Breast epithelium (tissue), 4 donors: Measurements from ENCODE around the gene BABAM2. TPM values are rescaled to one million over a fixed set of nuclear protein-coding genes. Genes with fewer than 3 reads are reported as not detected.

ENCODE experiments used
- DNase-seq, 2 donors: peaks; one replicate each; pipeline ENCODE4 v3.0.0-alpha.2; 2019; ENCODE audit warnings: low spot score in 2 of 2
- H3K27ac ChIP-seq, 2 donors: fragments of 200-600 bp; sonication (generic) in 1 of 2; one replicate each; pipeline ENCODE4 v1.5.1; 2016 to 2019; ENCODE audit warnings: mild to moderate bottlenecking in 1 of 2
- H3K27me3 ChIP-seq, 2 donors: fragments of 200-600 bp; sonication (generic) in 1 of 2; one replicate each; pipeline versions ENCODE4 v1.5.1 to v1.6.0; 2017 to 2019; ENCODE audit warnings: control low read depth in 1 of 2, mild to moderate bottlenecking in 1 of 2
- H3K36me3 ChIP-seq: fragments of 200-600 bp; one replicate; pipeline ENCODE4 v1.5.1; 2019
- H3K4me1 ChIP-seq, 2 donors: fragments of 200-600 bp; sonication (generic); one replicate each; pipeline ENCODE4 v1.5.1; 2016 to 2019; ENCODE audit warnings: control low read depth in 1 of 2
- H3K4me3 ChIP-seq, 3 donors: fragments of 200-600 bp; sonication (generic); 1 replicate in 2 of 3; 2 replicates in 1 of 3; pipeline ENCODE4 v1.5.1; 2016 to 2019; ENCODE audit warnings: mild to moderate bottlenecking in 3 of 3, moderate library complexity in 2 of 3
- H3K9me3 ChIP-seq, 2 donors: fragments of 200-600 bp; sonication (generic) in 1 of 2; one replicate each; pipeline ENCODE4 v1.5.1; 2016 to 2019; ENCODE audit warnings: control low read depth in 1 of 2
- CTCF ChIP-seq, 3 donors: fragments of 450-650 bp; IDR thresholded peaks; one replicate each; pipeline ENCODE4 v1.5.1; 2016 to 2017; ENCODE audit warnings: antibody characterized with exemption in 3 of 3, mild to moderate bottlenecking in 3 of 3, moderate library complexity in 3 of 3
- POLR2A ChIP-seq: fragments of 450-650 bp; IDR thresholded peaks from one replicate; pipeline ENCODE4 v1.6.1; 2016; ENCODE audit warnings: antibody characterized with exemption, mild to moderate bottlenecking, moderate library complexity
- POLR2AphosphoS5 ChIP-seq, 3 donors: sonication (generic); formaldehyde crosslinking; IDR thresholded peaks; one replicate each; pipeline ENCODE4 v1.6.1; 2017; ENCODE audit warnings: antibody characterized with exemption in 3 of 3
- intact Hi-C: fragments of 100-400 bp; cut with DNase I; formaldehyde crosslinking; loops from one replicate; pipeline ENCODE4 v1.15.1; 2023; ENCODE audit warnings: low total_unique reads
- total RNA-seq, 3 donors: library from RNA; depleted of rRNA; stranded (reverse); fragments of >200 nt; gene quantifications; one replicate each; pipeline ENCODE4 v1.1.0, GENCODE V29; 2016

Gene BABAM2
- total RNA-seq, 3 donors from 2014 or later, result 34.7 to 46.2 (median 37.4) TPM

- intact Hi-C loops, result no loop called here
- H3K4me3 ChIP-seq, result no peak overlapping the region
- TF ChIP-seq POLR2A (no peak), POLR2AphosphoS5 (IDR thresholded peaks at IDR 0.05) (no peak), CTCF (IDR thresholded peaks at IDR 0.05) (no peak)
- H3K4me1 ChIP-seq, result no peaks in the 10 kb centered on the region
- no peak overlapping the region for H3K27ac ChIP-seq
- H3K9me3 ChIP-seq, result peaks cover 0 to 6% of the 10 kb centered on the region in 2 donors
- H3K36me3 ChIP-seq, result no peaks in the 10 kb centered on the region
- DNase-seq, result no peak
- no peaks in the 10 kb centered on the region for H3K27me3 ChIP-seq
Measured at GRCh38 chr2:28174211-28174610, 283.7 kb downstream of the BABAM2 start.

- no peak for DNase-seq
- H3K27ac ChIP-seq, result no peak overlapping the region
- H3K4me1 ChIP-seq, result no peaks in the 10 kb centered on the region
- no peaks in the 10 kb centered on the region for H3K27me3 ChIP-seq
- H3K4me3 ChIP-seq, result no peak overlapping the region
- TF ChIP-seq POLR2A (no peak), CTCF (IDR thresholded peaks at IDR 0.05) (no peak), POLR2AphosphoS5 (IDR thresholded peaks at IDR 0.05) (no peak)
- H3K36me3 ChIP-seq, result no peaks in the 10 kb centered on the region
- peaks cover 0 to 6% of the 10 kb centered on the region in 2 donors for H3K9me3 ChIP-seq
- intact Hi-C loops, result no loop called here
Measured at GRCh38 chr2:28175028-28175427, 284.5 kb downstream of the BABAM2 start.

- peaks cover 0 to 6% of the 10 kb centered on the region in 2 donors for H3K9me3 ChIP-seq
- no peaks in the 10 kb centered on the region for H3K4me1 ChIP-seq
- intact Hi-C loops, result no loop called here
- no peak for DNase-seq
- no peak overlapping the region for H3K4me3 ChIP-seq
- TF ChIP-seq CTCF (IDR thresholded peaks at IDR 0.05) (no peak), POLR2AphosphoS5 (IDR thresholded peaks at IDR 0.05) (no peak), POLR2A (no peak)
- no peak overlapping the region for H3K27ac ChIP-seq
- no peaks in the 10 kb centered on the region for H3K27me3 ChIP-seq
- no peaks in the 10 kb centered on the region for H3K36me3 ChIP-seq
Measured at GRCh38 chr2:28178946-28179345, 288.4 kb downstream of the BABAM2 start.

GRCh38 chr2:28181801-28182200, 291.3 kb downstream of the BABAM2 start:
- intact Hi-C loops, result loop anchor here (5.0 kb wide), 1 partner anchor 170 kb away; no protein-coding TSS in a partner anchor
- TF ChIP-seq POLR2AphosphoS5 (IDR thresholded peaks at IDR 0.05) (no peak), POLR2A (no peak), CTCF (IDR thresholded peaks at IDR 0.05) (no peak)
- Histone ChIP-seq H3K27ac (no peak overlapping the region), H3K27me3 (no peaks in the 10 kb centered on the region), H3K4me3 (no peak overlapping the region), H3K36me3 (no peaks in the 10 kb centered on the region), H3K4me1 (no peaks in the 10 kb centered on the region), H3K9me3 (peaks cover 0 to 5% of the 10 kb centered on the region in 2 donors)
- no peak for DNase-seq

GRCh38 chr2:28182348-28182747, 291.8 kb downstream of the BABAM2 start:
- no peak for DNase-seq
- no peaks in the 10 kb centered on the region for H3K9me3 ChIP-seq
- H3K36me3 ChIP-seq, result no peaks in the 10 kb centered on the region
- H3K27me3 ChIP-seq, result no peaks in the 10 kb centered on the region
- H3K4me1 ChIP-seq, result no peaks in the 10 kb centered on the region
- H3K27ac ChIP-seq, result no peak overlapping the region
- no peak for TF ChIP-seq CTCF (IDR thresholded peaks at IDR 0.05)
- TF ChIP-seq POLR2A, result no peak
- no peak for TF ChIP-seq POLR2AphosphoS5 (IDR thresholded peaks at IDR 0.05)
- intact Hi-C loops, result loop anchor here (5.0 kb wide), 1 partner anchor 170 kb away; no protein-coding TSS in a partner anchor
- no peak overlapping the region for H3K4me3 ChIP-seq
